Measurements from ENCODE around the gene HMGB3.
"Not testable (repeated sequence)": the region's sequence is repeated elsewhere in the genome, so short reads cannot be mapped to it uniquely, and the experiment has no call there.

The HMGB3 gene

GRCh38 chrX:150982788-150983520 is at the start of gene HMGB3:
TSS of gene HMGB3 (plus strand) at chrX:150983335. CDS start at chrX:150985600, 2,265 bp downstream.
- peak; percentile 49 to 59 for DNase-seq (ENCODE audit: low read depth in 2 of 2)

- no peak for DNase-seq (ENCODE audit: low read depth in 2 of 2)
Measured at GRCh38 chrX:150933945-150934350, 49.2 kb upstream of the HMGB3 start.

- DNase-seq (ENCODE audit: low read depth in 2 of 2) = no peak
Measured at GRCh38 chrX:150934453-150934852, 48.7 kb upstream of the HMGB3 start.

- DNase-seq (ENCODE audit: low read depth in 2 of 2) = no peak
Measured at GRCh38 chrX:150935467-150935866, 47.7 kb upstream of the HMGB3 start.

GRCh38 chrX:150936556-150936955 is 46.6 kb upstream of the HMGB3 start:
- no peak for DNase-seq (ENCODE audit: low read depth in 2 of 2)

GRCh38 chrX:150940844-150941495 is 42.2 kb upstream of the HMGB3 start:
- DNase-seq (ENCODE audit: low read depth in 2 of 2) = no peak

GRCh38 chrX:150941580-150941979 is 41.6 kb upstream of the HMGB3 start:
- DNase-seq (ENCODE audit: low read depth in 2 of 2) = no peak

- no peak for DNase-seq (ENCODE audit: low read depth in 2 of 2)
Measured at GRCh38 chrX:150942942-150943594, 40.1 kb upstream of the HMGB3 start.

- no peak for DNase-seq (ENCODE audit: low read depth in 2 of 2)
Measured at GRCh38 chrX:150944233-150944632, 38.9 kb upstream of the HMGB3 start.

- DNase-seq (ENCODE audit: low read depth in 2 of 2) = no peak
Measured at GRCh38 chrX:150954951-150955350, 28.2 kb upstream of the HMGB3 start.

GRCh38 chrX:150955590-150955989 is 27.5 kb upstream of the HMGB3 start:
- no peak for DNase-seq (ENCODE audit: low read depth in 2 of 2)

- DNase-seq (ENCODE audit: low read depth in 2 of 2) = no peak
Measured at GRCh38 chrX:150958177-150958576, 25.0 kb upstream of the HMGB3 start.

GRCh38 chrX:150959557-150959956 is 23.6 kb upstream of the HMGB3 start:
- no peak for DNase-seq (ENCODE audit: low read depth in 2 of 2)

- DNase-seq (ENCODE audit: low read depth in 2 of 2) = no peak
Measured at GRCh38 chrX:150961631-150962030, 21.5 kb upstream of the HMGB3 start.

- not testable (repeated sequence) for DNase-seq (ENCODE audit: low read depth in 2 of 2)
Measured at GRCh38 chrX:150964416-150964815, 18.7 kb upstream of the HMGB3 start.

- no peak for DNase-seq (ENCODE audit: low read depth in 2 of 2)
Measured at GRCh38 chrX:150966235-150966634, 16.9 kb upstream of the HMGB3 start.

GRCh38 chrX:150966742-150967141 is 16.4 kb upstream of the HMGB3 start:
- DNase-seq (ENCODE audit: low read depth in 2 of 2) = no peak

GRCh38 chrX:150967786-150968185 is 15.3 kb upstream of the HMGB3 start:
- DNase-seq (ENCODE audit: low read depth in 2 of 2) = no peak

GRCh38 chrX:150968862-150969720 is 14.0 kb upstream of the HMGB3 start:
- DNase-seq (ENCODE audit: low read depth in 2 of 2) = no peak

- DNase-seq (ENCODE audit: low read depth in 2 of 2) = no peak
Measured at GRCh38 chrX:150972450-150972849, 10.7 kb upstream of the HMGB3 start.

- DNase-seq (ENCODE audit: low read depth in 2 of 2) = no peak
Measured at GRCh38 chrX:150975655-150976390, 7.3 kb upstream of the HMGB3 start.

Measured in stimulated activated CD4-positive, alpha-beta T cell treated with anti-CD3 and anti-CD28 coated beads, Interleukin-1b, Interleukin-23, amount 100 ng/mL, for 4 hours (primary cell).